Transverse colon (tissue), 4 donors: Measurements from ENCODE around the gene CCNG1. TPM values are rescaled to one million over a fixed set of nuclear protein-coding genes. Genes with fewer than 3 reads are reported as not detected.

ENCODE experiments used
- DNase-seq: peaks from one replicate; pipeline ENCODE4 v3.0.0-alpha.2; 2019
- H3K27ac ChIP-seq, 4 donors: fragments of 200-600 bp; sonication (generic); 2 replicates each; pipeline ENCODE4 v1.5.1; 2016 to 2018; ENCODE audit warnings: inconsistent platforms in 4 of 4
- H3K27me3 ChIP-seq: fragments of 200-600 bp; sonication (generic); 2 replicates; pipeline ENCODE4 v1.5.1; 2017; ENCODE audit warnings: inconsistent platforms
- H3K36me3 ChIP-seq, 4 donors: fragments of 200-600 bp; sonication (generic); 2 replicates each; pipeline ENCODE4 v1.5.1; 2017 to 2019; ENCODE audit warnings: inconsistent platforms in 4 of 4
- H3K4me1 ChIP-seq, 4 donors: fragments of 200-600 bp; sonication (generic); 2 replicates each; pipeline ENCODE4 v1.5.1; 2017 to 2020; ENCODE audit warnings: inconsistent platforms in 4 of 4
- H3K4me3 ChIP-seq, 4 donors: fragments of 200-600 bp; sonication (generic); 1 replicate in 1 of 4; 2 replicates in 3 of 4; pipeline versions ENCODE4 v1.5.1 to v1.6.1; 2017 to 2019; ENCODE audit warnings: inconsistent platforms in 4 of 4
- H3K9me3 ChIP-seq, 2 donors: fragments of 200-600 bp; sonication (generic); 2 replicates each; pipeline ENCODE4 v1.5.1; 2017 to 2019; ENCODE audit warnings: inconsistent platforms in 2 of 2
- CTCF ChIP-seq, 5 experiments: fragments of 200-600 bp in 3 of 5; fragments of 450-650 bp in 2 of 5; sonication (generic) in 3 of 5; IDR thresholded peaks; 1 replicate in 2 of 5; 2 replicates in 3 of 5; pipeline ENCODE4 v1.5.1; 2016 to 2017; ENCODE audit warnings: antibody characterized with exemption in 5 of 5, inconsistent platforms in 3 of 5, mild to moderate bottlenecking in 2 of 5, moderate library complexity in 1 of 5
- EP300 ChIP-seq: sonication (generic); formaldehyde crosslinking; IDR thresholded peaks from one replicate; pipeline ENCODE4 v1.6.1; 2017; ENCODE audit warnings: antibody characterized with exemption, low read depth
- POLR2A ChIP-seq: fragments of 450-650 bp; IDR thresholded peaks from one replicate; pipeline ENCODE4 v1.6.1; 2016; ENCODE audit warnings: antibody characterized with exemption, mild to moderate bottlenecking, moderate library complexity
- POLR2AphosphoS5 ChIP-seq, 3 donors: sonication (generic); formaldehyde crosslinking; IDR thresholded peaks; one replicate each; pipeline ENCODE4 v1.6.1; 2016; ENCODE audit warnings: antibody characterized with exemption in 3 of 3
- WGBS, 2 donors: methylation state at CpG; one replicate each; pipeline ENCODE4 v1.1.5; 2018; ENCODE audit warnings: low coverage in 1 of 2; 5-methylcytosine and 5-hydroxymethylcytosine counted together
- in situ Hi-C, 4 donors: fragments of 200-750 bp; cut with MboI; loops; one replicate each; pipeline versions ENCODE4 v1.15.0 to v1.15.1; 2017; ENCODE audit warnings: low sequenced_read_pairs in 3 of 4, low pct_ligation_motif_present in 1 of 4, low pct_unique_long_range_greater_than_20kb in 1 of 4
- intact Hi-C: fragments of 100-400 bp; cut with DNase I; formaldehyde crosslinking; loops from one replicate; pipeline ENCODE4 v1.15.1; 2023; ENCODE audit warnings: low total_unique reads
- total RNA-seq, 4 donors: library from RNA; depleted of rRNA; stranded (reverse); fragments of >200 nt; gene quantifications; one replicate each; pipeline ENCODE4 v1.1.0, GENCODE V29; 2016

CCNG1 gene
- total RNA-seq, 4 donors from 2014 or later, result 164 to 293 (median 180) TPM

GRCh38 chr5:163445345-163445744 is 8.0 kb downstream of the CCNG1 start:
- Histone ChIP-seq H3K9me3 (no peaks in the 10 kb centered on the region), H3K27me3 (no peaks in the 10 kb centered on the region), H3K27ac (no peak overlapping the region), H3K36me3 (peaks cover 0 to 79% (median 26%) of the 10 kb centered on the region in 4 donors), H3K4me1 (peaks cover 0 to 17% (median 9%) of the 10 kb centered on the region in 4 donors), H3K4me3 (no peak overlapping the region)
- WGBS, 2 donors, result 98 to 100% methylated on average over 3 to 6 of the region's 6 CpGs
- in situ Hi-C loops, result no loop called here
- no peak for DNase-seq
- intact Hi-C loops, result no loop called here
- no peak for TF ChIP-seq POLR2A
- no peak for TF ChIP-seq CTCF (IDR thresholded peaks at IDR 0.05)
- TF ChIP-seq EP300, result no peak
- no peak for TF ChIP-seq POLR2AphosphoS5 (IDR thresholded peaks at IDR 0.05)

GRCh38 chr5:163447191-163447590 is 9.8 kb downstream of the CCNG1 start:
- H3K4me1 ChIP-seq, result peaks cover 0 to 6% (median 0%) of the 10 kb centered on the region in 4 donors
- DNase-seq, result no peak
- TF ChIP-seq EP300 (no peak), CTCF (IDR thresholded peaks at IDR 0.05) (no peak), POLR2AphosphoS5 (IDR thresholded peaks at IDR 0.05) (no peak), POLR2A (no peak)
- intact Hi-C loops, result no loop called here
- in situ Hi-C loops, result no loop called here
- peaks cover 0 to 73% (median 23%) of the 10 kb centered on the region in 4 donors for H3K36me3 ChIP-seq
- no peaks in the 10 kb centered on the region for H3K9me3 ChIP-seq
- no peak overlapping the region for H3K27ac ChIP-seq
- H3K4me3 ChIP-seq, result no peak overlapping the region
- H3K27me3 ChIP-seq, result no peaks in the 10 kb centered on the region

GRCh38 chr5:163447875-163448274 is 10.5 kb downstream of the CCNG1 start:
- DNase-seq, result no peak
- no peak overlapping the region for H3K27ac ChIP-seq
- H3K9me3 ChIP-seq, result no peaks in the 10 kb centered on the region
- peaks cover 0 to 6% (median 0%) of the 10 kb centered on the region in 4 donors for H3K4me1 ChIP-seq
- intact Hi-C loops, result no loop called here
- no peaks in the 10 kb centered on the region for H3K27me3 ChIP-seq
- WGBS, 2 donors, result 82 to 86% methylated on average over 2 to 3 of the region's 3 CpGs
- peaks cover 0 to 70% (median 20%) of the 10 kb centered on the region in 4 donors for H3K36me3 ChIP-seq
- in situ Hi-C loops, result no loop called here
- no peak for TF ChIP-seq POLR2AphosphoS5 (IDR thresholded peaks at IDR 0.05)
- no peak for TF ChIP-seq EP300
- no peak for TF ChIP-seq CTCF (IDR thresholded peaks at IDR 0.05)
- no peak for TF ChIP-seq POLR2A
- H3K4me3 ChIP-seq, result no peak overlapping the region

- Histone ChIP-seq H3K27me3 (no peaks in the 10 kb centered on the region), H3K4me1 (peaks cover 0 to 4% (median 0%) of the 10 kb centered on the region in 4 donors), H3K4me3 (no peak overlapping the region), H3K27ac (no peak overlapping the region), H3K9me3 (no peaks in the 10 kb centered on the region), H3K36me3 (peaks cover 0 to 71% (median 20%) of the 10 kb centered on the region in 4 donors)
- intact Hi-C loops (no loop called here), in situ Hi-C loops (no loop called here)
- no peak for DNase-seq
- no peak for TF ChIP-seq POLR2AphosphoS5 (IDR thresholded peaks at IDR 0.05)
- TF ChIP-seq EP300, result no peak
- no peak for TF ChIP-seq CTCF (IDR thresholded peaks at IDR 0.05)
- TF ChIP-seq POLR2A, result no peak
Measured at GRCh38 chr5:163448491-163448890, 11.1 kb downstream of the CCNG1 start.
